H54 (cell line): ENCODE data around the gene EBF3.

Experiments used
- DNase-seq: peaks from one replicate; pipeline ENCODE4 v3.0.0; 2011; ENCODE audit warnings: low spot score, mixed read lengths; ENCODE audit not compliant: insufficient read length
- FAIRE-seq: peaks from 3 replicates; lab custom pipeline; 2011; peaks lifted over from hg19 to GRCh38; lab: Jason Lieb, UNC
- POLR2A ChIP-seq: IDR thresholded peaks from 2 replicates; pipeline ENCODE4 v1.6.1; 2011; ENCODE audit warnings: low read depth, mild to moderate bottlenecking, low read length

The EBF3 gene

DNA sequence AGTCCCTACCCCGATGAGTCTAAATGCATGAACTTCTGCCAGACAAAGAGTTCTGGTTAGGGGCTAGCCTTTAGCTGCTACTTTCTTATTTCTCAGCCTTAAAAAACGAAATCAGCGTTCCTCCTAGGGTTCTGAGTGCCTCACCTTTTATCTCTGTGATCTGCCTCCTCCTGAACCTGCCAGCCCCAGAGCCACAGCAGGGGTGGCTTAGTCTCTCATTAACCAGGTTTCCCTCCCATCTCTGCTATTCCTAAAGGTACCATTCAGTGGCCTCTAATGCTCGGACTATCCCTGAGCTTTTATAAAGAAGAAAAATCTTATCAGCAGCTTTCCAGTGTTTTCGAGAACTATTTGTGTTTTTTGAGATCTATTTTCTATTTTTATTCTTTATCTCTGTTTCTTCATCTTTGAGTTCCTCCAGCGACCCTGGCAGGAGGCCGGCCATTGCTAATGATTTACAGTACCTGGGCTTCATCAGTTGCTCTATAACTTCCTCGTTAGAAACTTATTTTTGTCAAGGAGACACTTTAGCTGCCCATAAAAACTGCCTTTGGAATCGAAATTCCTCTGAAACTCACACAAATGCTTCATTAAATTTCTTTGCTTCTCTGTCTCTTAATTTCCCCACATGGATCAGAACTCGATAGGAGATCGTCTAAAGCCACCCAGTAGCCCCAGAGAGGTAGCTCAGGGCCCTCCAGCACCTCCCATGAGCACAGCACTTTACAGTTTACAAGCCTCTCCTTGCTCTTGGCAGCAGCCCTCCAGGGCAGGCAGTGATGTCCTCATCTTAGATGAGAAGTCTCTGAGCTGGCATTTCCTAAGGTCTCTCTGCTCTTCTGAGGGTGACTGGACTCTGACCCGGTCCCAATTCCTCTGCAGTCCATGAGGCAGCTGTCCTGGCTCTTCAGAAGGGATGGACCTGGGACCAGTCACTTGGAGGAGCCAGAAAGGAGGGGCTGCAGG is 149.1 kb downstream of the EBF3 start:
- DNase-seq (no peak), FAIRE-seq (no peak)
- TF ChIP-seq POLR2A = no peak

DNA sequence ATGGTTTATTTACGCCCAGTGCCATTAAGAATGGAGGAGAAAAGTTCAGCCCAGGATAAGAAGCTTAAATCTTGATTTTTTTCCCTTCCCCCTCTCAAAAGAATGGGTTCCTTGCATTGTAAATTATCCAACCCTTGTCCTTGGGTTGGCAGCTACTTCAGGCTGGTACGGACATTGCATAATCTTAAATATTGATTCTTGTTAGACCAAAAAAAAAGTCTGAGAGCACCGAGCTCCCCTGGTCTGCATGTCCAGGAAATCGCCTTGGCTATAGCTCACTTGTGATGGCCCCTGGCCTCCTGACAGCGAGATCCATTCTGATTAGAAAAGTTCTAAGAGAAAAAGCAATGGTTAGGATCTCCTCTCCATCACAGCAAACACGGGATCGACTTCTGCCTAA is 151.7 kb downstream of the EBF3 start:
- FAIRE-seq (no peak), DNase-seq (no peak)
- TF ChIP-seq POLR2A = no peak

DNA sequence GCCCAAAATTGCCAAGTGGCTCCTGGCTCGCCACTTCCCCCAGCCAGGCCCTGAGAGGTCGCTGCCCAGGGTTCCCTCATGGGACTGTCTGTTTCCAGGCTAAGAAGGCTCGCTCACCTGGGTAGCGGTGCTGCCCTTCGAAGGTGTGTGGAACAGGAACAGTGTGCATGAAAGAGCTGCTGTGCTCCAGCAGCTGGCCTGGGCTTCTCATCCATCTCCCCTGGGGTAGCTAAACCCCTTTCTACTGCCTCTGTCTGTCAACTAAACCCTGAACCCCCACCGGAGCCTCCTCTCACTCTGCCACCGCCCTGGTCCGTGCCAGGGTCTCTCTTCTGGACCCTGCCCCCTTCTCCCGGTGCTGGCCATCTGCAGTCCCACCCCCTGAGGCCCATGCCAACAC is 152.9 kb downstream of the EBF3 start:
- FAIRE-seq (no peak), DNase-seq (no peak)
- TF ChIP-seq POLR2A = no peak

DNA sequence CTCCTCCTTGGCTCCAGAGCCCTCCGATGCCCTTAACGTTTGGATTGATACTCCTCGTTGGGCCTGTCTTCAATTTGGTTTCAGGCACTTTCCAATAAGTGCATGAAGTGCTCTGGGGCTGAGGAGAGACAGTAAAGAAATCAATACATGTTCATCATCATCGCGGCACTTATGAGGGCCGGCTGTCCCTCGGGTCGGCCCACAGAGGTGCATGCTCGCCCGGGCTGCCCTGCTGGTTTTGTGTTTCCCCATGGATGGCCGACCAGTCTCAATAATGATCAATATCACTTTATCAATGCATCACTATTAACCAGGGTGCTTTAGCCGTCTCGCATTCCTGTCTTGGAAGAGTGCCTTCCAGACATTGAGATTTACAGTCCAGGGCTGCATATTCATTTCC is 154.2 kb downstream of the EBF3 start:
- no peak for TF ChIP-seq POLR2A
- FAIRE-seq (no peak), DNase-seq (no peak)

DNA sequence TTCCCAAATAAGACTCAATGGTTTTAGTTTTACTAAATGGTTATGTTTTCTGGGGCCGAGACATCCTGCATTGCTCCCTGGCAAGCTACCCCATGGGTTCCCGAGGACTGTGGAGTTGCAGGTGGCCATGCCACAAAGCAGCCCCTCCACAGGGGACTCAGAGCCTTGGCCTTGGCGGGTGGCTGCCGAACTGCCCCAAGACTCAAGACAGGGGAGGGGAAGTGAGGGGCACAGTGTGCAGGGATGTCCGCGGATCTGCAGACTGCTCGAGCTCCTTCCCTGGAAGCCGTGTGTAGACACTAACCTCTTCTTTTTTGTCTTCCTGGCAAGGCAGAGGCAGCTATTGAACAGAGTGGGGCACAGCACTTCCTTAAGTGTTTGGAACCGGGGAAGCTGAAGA is 154.6 kb downstream of the EBF3 start:
- no peak for FAIRE-seq
- no peak for DNase-seq
- TF ChIP-seq POLR2A = no peak

DNA sequence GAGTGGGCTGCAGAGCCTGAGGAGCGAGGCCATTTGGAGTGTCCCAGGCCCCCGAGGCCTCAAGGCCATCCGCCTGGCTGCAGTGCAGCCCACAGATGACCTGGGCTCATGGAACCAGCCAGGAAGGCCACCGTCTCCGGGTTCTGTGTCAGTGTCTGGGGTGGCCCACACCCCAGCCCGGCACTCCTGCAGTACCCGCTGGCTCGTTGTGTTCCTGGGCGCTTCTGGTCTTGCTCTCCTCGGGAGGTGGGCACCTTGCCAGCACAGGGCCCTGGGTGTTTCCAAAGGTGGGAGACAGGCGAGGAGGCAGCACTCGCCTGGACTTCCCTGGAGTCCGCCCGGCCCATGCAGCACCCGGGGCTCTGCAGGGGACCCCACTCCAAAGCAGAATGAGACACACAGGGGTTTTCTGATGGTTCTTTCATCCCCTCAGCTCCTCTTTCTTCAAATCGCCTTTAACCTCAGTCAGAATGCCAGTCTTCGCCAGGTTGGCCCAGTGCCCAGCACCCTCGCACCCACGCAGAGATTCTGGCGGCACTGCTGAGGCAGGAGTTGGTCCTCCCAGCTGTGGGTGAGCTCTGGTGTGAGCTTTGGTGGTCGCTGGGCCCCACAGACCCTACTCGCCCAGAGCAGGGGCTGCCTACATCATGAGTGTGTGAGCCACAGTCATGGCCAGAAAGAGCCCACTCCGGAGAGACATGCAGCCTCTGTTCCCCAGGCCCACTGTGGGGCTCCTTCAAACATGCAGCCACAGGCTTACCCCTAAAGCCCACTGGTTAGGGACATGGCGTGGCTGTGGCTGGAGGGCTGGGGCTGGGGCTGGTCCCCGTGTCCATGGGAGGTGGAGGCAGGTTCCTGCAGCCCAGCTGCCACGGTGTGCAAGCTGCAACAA is 155.7 kb downstream of the EBF3 start:
- TF ChIP-seq POLR2A = no peak
- DNase-seq = no peak
- no peak for FAIRE-seq

DNA sequence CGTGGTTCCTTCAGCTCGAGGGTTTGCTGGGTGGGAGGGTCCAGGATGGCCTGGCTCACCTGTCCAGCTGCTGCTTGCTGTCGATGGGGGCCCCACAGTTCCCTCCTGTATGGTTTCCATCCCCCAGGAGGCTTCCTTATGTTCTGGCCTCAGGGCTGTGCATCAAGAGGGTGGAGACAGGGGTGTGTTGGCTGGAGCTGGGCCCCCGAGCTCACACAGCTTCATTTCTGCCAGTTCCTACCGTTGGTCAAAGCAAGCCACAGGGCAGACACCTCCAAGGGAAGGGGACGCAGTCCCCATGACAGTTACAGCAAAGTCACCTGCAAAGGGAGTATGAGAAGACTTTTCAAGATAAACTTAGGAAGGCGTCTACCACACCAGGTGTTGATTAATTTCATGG is 156.9 kb downstream of the EBF3 start:
- DNase-seq (no peak), FAIRE-seq (no peak)
- TF ChIP-seq POLR2A = no peak

DNA sequence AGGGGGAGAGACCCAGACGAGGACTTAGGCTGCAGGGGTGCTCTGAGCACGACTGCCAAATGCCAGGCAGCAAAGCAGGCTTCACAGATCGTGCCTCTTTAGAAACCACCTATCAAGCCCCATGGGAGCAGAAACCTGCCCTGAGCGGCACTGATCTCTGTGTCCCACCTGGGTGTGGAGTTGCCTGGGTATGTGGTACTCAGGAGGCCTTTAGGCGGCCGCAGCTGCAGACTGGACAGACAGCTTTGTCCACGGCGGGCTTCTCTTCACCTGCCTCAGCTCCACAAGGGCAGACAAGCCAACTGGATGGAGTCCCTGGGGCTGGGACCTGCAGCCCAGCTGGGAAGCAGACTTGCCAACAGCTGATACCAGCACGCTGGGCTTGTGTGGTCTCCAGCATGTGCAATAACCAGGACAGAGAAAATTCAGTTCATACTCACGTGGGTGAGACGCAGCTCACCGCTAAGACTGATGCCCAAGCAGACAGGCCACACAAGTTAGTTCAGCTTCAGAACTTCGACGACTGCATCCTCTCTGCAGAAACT is 163.2 kb downstream of the EBF3 start:
- DNase-seq = no peak
- no peak for TF ChIP-seq POLR2A
- no peak for FAIRE-seq

DNA sequence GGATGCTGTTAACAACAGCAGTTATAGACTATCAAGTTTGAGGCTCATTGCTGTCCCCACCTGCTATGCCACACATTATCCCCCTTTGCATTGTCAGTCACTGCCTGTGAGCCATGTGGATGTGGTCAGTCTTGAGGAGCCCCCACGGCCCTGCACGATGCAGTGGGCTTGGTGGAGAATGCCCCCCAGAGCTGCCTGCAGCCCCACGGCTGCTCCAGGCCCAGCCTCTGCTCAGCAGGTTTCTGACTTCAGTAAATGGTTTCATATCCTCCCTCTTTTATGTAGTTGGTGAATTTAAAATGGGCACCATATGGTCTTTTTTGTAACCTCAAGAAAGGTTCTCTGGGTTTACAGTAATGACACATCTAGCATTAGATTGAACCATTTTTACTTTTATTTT is 164.1 kb downstream of the EBF3 start:
- no peak for TF ChIP-seq POLR2A
- DNase-seq (no peak), FAIRE-seq (no peak)

DNA sequence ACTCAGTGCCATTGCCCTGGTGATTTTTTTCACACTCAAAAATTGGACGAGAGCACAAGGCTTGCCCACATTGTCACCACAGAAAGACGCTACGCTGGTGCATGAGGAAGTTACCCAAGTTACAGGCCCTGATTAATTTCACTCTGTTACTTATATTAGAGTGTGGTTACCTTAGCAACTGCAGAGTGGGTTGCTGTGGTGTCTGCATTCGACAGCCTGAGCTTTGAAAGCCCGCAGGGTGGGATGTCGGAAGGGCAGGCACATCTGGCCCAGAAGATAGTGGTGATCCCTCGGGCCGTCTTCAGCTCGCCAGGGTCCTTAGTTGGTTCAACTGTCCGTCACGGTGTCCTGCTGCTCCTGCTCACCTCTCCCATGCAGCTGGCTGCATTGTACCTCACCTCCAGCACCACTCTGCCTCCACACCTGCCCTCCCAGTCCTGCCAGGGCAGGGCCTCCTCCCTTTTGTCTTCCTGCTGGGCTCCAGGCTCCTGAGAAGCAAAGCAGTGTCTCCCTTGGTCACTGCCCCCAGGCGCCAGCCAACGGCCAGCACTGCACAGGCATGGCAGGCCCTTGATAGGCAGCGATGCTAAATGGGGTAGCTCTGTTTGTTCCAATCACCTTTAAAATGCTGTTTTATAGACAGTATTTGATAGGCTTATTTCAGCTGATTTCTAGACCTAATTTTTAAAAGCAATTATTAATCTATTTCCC is 167.2 kb downstream of the EBF3 start:
- DNase-seq = no peak
- no peak for FAIRE-seq
- TF ChIP-seq POLR2A = no peak

DNA sequence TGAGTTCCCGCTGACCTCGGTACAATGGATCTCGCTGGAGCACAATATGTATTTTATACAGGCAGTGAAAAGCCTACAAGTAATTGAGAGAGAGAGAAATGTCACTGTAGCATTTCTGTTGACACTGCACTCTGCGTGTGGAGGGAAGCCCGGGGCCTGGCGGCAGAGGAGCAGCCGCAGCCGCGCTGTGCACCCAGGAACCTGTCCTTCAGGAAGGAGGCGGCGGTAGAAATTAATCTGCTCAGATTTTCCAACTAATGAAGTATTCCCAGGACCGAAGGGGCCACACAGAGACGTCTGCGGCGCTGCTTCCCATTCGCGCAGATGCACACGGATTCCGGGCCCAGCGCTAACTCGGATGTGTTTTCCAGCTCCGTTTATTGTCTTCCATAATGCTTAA is 170.1 kb downstream of the EBF3 start:
- FAIRE-seq (no peak), DNase-seq (no peak)

DNA sequence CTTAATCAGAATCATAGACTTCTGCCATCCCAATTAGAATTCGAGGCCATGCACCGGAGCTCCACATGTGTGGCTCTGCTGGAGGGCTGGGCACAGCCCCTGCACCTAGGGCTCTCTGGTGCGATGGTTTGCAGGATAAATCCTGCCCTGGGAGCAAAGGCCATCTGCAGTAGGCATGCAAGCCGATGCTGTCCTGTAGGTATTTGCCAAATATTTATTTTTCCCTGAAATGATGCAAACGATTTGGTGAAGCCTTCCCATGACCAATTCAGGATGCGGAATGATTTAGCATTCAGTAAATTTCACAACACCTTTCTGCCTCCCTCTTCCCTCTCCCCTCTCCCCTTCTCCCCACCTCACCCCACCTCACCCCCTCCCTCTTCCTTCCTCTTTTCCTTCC is 170.6 kb downstream of the EBF3 start:
- DNase-seq (no peak), FAIRE-seq (no peak)
- no peak for TF ChIP-seq POLR2A

More for the DNA sequence above, 170.1 kb downstream of the EBF3 start:
- no peak for TF ChIP-seq POLR2A

DNA sequence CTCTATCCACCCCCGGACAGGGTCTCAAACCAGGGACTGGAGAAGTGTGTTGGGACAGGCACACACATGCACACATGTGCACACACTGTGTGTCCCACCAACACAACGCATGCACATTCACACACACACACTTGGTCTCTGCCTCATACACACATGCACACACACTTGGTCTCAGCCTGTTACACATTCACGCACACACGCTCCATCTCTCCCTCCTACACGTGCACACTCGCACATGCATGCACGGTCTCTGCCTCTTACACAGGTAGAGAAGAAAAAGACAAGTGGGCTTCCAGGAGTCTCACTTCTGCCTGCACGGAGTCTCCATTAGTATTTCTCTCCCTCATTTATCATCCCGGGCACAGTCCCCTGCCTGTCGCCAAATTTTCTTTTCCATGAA is 171.2 kb downstream of the EBF3 start:
- DNase-seq (no peak), FAIRE-seq (no peak)
- TF ChIP-seq POLR2A = no peak
